ENCODE measurements around the gene TNS2.

TNS2 gene

GRCh38 chr12:53055471-53056266 is 5.8 kb downstream of the TNS2 start:
- Histone ChIP-seq H3K4me2 (ENCODE audit: insufficient read depth, low read length, poor library complexity, severe bottlenecking) (no peak overlapping the region), H2AK5ac (ENCODE audit: low read depth, low read length) (peak overlapping the region; percentile 48), H3K36me3 (replicated peaks in 1 of 2; ENCODE audit: control insufficient read depth in 2 of 2, insufficient read depth in 2 of 2, low read length in 2 of 2) (no peaks in the 10 kb centered on the region), H3K27me3 (ENCODE audit: control insufficient read depth in 3 of 3, insufficient read depth in 3 of 3, low read depth in 1 of 3, low read length in 3 of 3) (no peaks in the 10 kb centered on the region), H4K91ac (ENCODE audit: low read depth, low read length, poor library complexity) (no peak overlapping the region), H3K4ac (ENCODE audit: low read length) (no peak overlapping the region), H3K4me1 (ENCODE audit: control insufficient read depth in 2 of 2, insufficient read depth in 1 of 2, low read depth in 1 of 2, low read length in 2 of 2) (peaks cover 12 to 14% of the 10 kb centered on the region in 2 donors), H2BK15ac (ENCODE audit: low read length) (no peak overlapping the region), H2BK5ac (ENCODE audit: low read length) (no peak overlapping the region), H3K9me3 (replicated peaks in 1 of 2; ENCODE audit: control insufficient read depth in 2 of 2, insufficient read depth in 1 of 2, low read depth in 1 of 2, low read length in 2 of 2) (no peaks in the 10 kb centered on the region), H3K9ac (ENCODE audit: low read depth, low read length, poor library complexity) (no peak overlapping the region), H3K27ac (replicated peaks; ENCODE audit: low read length) (no peak overlapping the region), H2BK120ac (ENCODE audit: low read depth, low read length) (no peak overlapping the region), H3K14ac (ENCODE audit: low read length) (no peak overlapping the region), H3K4me3 (ENCODE audit: low read length in 2 of 2) (no peak overlapping the region), H3K23ac (ENCODE audit: low read depth, low read length, poor library complexity) (no peak overlapping the region), H3K18ac (ENCODE audit: low read length) (no peak overlapping the region), H2BK12ac (ENCODE audit: low read length) (peak overlapping the region; percentile 82), H2AFZ (ENCODE audit: low read length) (no peak overlapping the region), H4K8ac (ENCODE audit: low read depth, low read length) (no peak overlapping the region), H3K79me1 (ENCODE audit: low read depth, low read length) (no peaks in the 10 kb centered on the region)
- no CpG with 5 or more reads among the region's 15 CpGs for WGBS, 2 donors (ENCODE audit: extremely low coverage in 2 of 2, insufficient read length in 2 of 2, insufficient replicate concordance in 1 of 2)
- DNase-seq (ENCODE audit: low spot score), result no peak

GRCh38 chr12:53056296-53056695 is 6.4 kb downstream of the TNS2 start:
- Histone ChIP-seq H3K27me3 (ENCODE audit: control insufficient read depth in 3 of 3, insufficient read depth in 3 of 3, low read depth in 1 of 3, low read length in 3 of 3) (no peaks in the 10 kb centered on the region), H2AFZ (ENCODE audit: low read length) (no peak overlapping the region), H2BK5ac (ENCODE audit: low read length) (no peak overlapping the region), H3K9ac (ENCODE audit: low read depth, low read length, poor library complexity) (no peak overlapping the region), H2AK5ac (ENCODE audit: low read depth, low read length) (no peak overlapping the region), H3K14ac (ENCODE audit: low read length) (no peak overlapping the region), H3K4me2 (ENCODE audit: insufficient read depth, low read length, poor library complexity, severe bottlenecking) (no peak overlapping the region), H2BK15ac (ENCODE audit: low read length) (no peak overlapping the region), H4K91ac (ENCODE audit: low read depth, low read length, poor library complexity) (no peak overlapping the region), H2BK12ac (ENCODE audit: low read length) (no peak overlapping the region), H3K9me3 (replicated peaks in 1 of 2; ENCODE audit: control insufficient read depth in 2 of 2, insufficient read depth in 1 of 2, low read depth in 1 of 2, low read length in 2 of 2) (no peaks in the 10 kb centered on the region), H4K8ac (ENCODE audit: low read depth, low read length) (no peak overlapping the region), H3K18ac (ENCODE audit: low read length) (no peak overlapping the region), H3K79me1 (ENCODE audit: low read depth, low read length) (no peaks in the 10 kb centered on the region), H3K4ac (ENCODE audit: low read length) (no peak overlapping the region), H3K4me3 (ENCODE audit: low read length in 2 of 2) (no peak overlapping the region), H3K23ac (ENCODE audit: low read depth, low read length, poor library complexity) (no peak overlapping the region), H2BK120ac (ENCODE audit: low read depth, low read length) (no peak overlapping the region), H3K4me1 (ENCODE audit: control insufficient read depth in 2 of 2, insufficient read depth in 1 of 2, low read depth in 1 of 2, low read length in 2 of 2) (peaks cover 5 to 8% of the 10 kb centered on the region in 2 donors), H3K36me3 (replicated peaks in 1 of 2; ENCODE audit: control insufficient read depth in 2 of 2, insufficient read depth in 2 of 2, low read length in 2 of 2) (no peaks in the 10 kb centered on the region), H3K27ac (replicated peaks; ENCODE audit: low read length) (no peak overlapping the region)
- no peak for DNase-seq (ENCODE audit: low spot score)
- WGBS, 2 donors (ENCODE audit: extremely low coverage in 2 of 2, insufficient read length in 2 of 2, insufficient replicate concordance in 1 of 2), result no CpG with 5 or more reads among the region's 5 CpGs

DNA sequence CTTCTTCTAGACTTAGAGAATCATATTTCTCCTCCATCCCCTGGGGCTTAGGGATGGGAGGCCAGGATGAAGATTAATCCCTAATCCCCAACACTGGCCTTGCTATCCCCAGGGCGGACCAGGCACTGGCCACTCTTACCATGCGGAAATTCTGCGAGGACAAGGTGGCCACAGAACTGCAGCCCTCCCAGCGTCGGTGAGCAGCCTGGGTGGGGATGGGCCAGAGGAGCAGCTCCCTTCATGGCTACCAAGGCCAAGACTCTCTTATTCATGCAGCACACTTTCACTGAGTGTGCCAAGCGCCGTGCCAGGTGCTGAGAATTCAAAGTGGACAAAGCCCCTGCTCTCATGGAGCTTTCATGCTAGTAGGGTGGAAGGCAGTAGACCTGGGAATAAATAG is 7.0 kb downstream of the TNS2 start:
- no CpG with 5 or more reads among the region's 7 CpGs for WGBS, 2 donors (ENCODE audit: extremely low coverage in 2 of 2, insufficient read length in 2 of 2, insufficient replicate concordance in 1 of 2)
- no peak overlapping the region for H3K14ac ChIP-seq (ENCODE audit: low read length)
- H3K79me1 ChIP-seq (ENCODE audit: low read depth, low read length), result no peaks in the 10 kb centered on the region
- no peaks in the 10 kb centered on the region for H3K36me3 ChIP-seq (replicated peaks in 1 of 2; ENCODE audit: control insufficient read depth in 2 of 2, insufficient read depth in 2 of 2, low read length in 2 of 2)
- H3K4me1 ChIP-seq (ENCODE audit: control insufficient read depth in 2 of 2, insufficient read depth in 1 of 2, low read depth in 1 of 2, low read length in 2 of 2), result peaks cover 0 to 6% of the 10 kb centered on the region in 2 donors
- H3K27ac ChIP-seq (replicated peaks; ENCODE audit: low read length), result no peak overlapping the region
- H3K9me3 ChIP-seq (replicated peaks in 1 of 2; ENCODE audit: control insufficient read depth in 2 of 2, insufficient read depth in 1 of 2, low read depth in 1 of 2, low read length in 2 of 2), result no peaks in the 10 kb centered on the region
- no peak overlapping the region for H3K18ac ChIP-seq (ENCODE audit: low read length)
- no peak overlapping the region for H3K4me2 ChIP-seq (ENCODE audit: insufficient read depth, low read length, poor library complexity, severe bottlenecking)
- no peak overlapping the region for H2BK120ac ChIP-seq (ENCODE audit: low read depth, low read length)
- H3K27me3 ChIP-seq (ENCODE audit: control insufficient read depth in 3 of 3, insufficient read depth in 3 of 3, low read depth in 1 of 3, low read length in 3 of 3), result no peaks in the 10 kb centered on the region
- H2BK15ac ChIP-seq (ENCODE audit: low read length), result no peak overlapping the region
- no peak overlapping the region for H3K9ac ChIP-seq (ENCODE audit: low read depth, low read length, poor library complexity)
- no peak overlapping the region for H3K4ac ChIP-seq (ENCODE audit: low read length)
- H3K4me3 ChIP-seq (ENCODE audit: low read length in 2 of 2), result no peak overlapping the region
- DNase-seq (ENCODE audit: low spot score), result no peak
- no peak overlapping the region for H4K91ac ChIP-seq (ENCODE audit: low read depth, low read length, poor library complexity)
- no peak overlapping the region for H4K8ac ChIP-seq (ENCODE audit: low read depth, low read length)
- no peak overlapping the region for H2AK5ac ChIP-seq (ENCODE audit: low read depth, low read length)
- no peak overlapping the region for H3K23ac ChIP-seq (ENCODE audit: low read depth, low read length, poor library complexity)
- no peak overlapping the region for H2BK5ac ChIP-seq (ENCODE audit: low read length)
- no peak overlapping the region for H2AFZ ChIP-seq (ENCODE audit: low read length)
- H2BK12ac ChIP-seq (ENCODE audit: low read length), result no peak overlapping the region

- DNase-seq (ENCODE audit: low spot score), result no peak
- H2AK5ac ChIP-seq (ENCODE audit: low read depth, low read length), result peak overlapping the region; percentile 39
- no peak overlapping the region for H3K4me3 ChIP-seq (ENCODE audit: low read length in 2 of 2)
- H3K4ac ChIP-seq (ENCODE audit: low read length), result no peak overlapping the region
- H3K36me3 ChIP-seq (replicated peaks in 1 of 2; ENCODE audit: control insufficient read depth in 2 of 2, insufficient read depth in 2 of 2, low read length in 2 of 2), result no peaks in the 10 kb centered on the region
- no peak overlapping the region for H4K91ac ChIP-seq (ENCODE audit: low read depth, low read length, poor library complexity)
- peak overlapping the region; percentile 62 for H2BK15ac ChIP-seq (ENCODE audit: low read length)
- WGBS, 2 donors (ENCODE audit: extremely low coverage in 2 of 2, insufficient read length in 2 of 2, insufficient replicate concordance in 1 of 2), result no CpG with 5 or more reads among the region's 13 CpGs
- no peak overlapping the region for H2BK12ac ChIP-seq (ENCODE audit: low read length)
- H3K9me3 ChIP-seq (replicated peaks in 1 of 2; ENCODE audit: control insufficient read depth in 2 of 2, insufficient read depth in 1 of 2, low read depth in 1 of 2, low read length in 2 of 2), result no peaks in the 10 kb centered on the region
- no peak overlapping the region for H4K8ac ChIP-seq (ENCODE audit: low read depth, low read length)
- no peak overlapping the region for H3K27ac ChIP-seq (replicated peaks; ENCODE audit: low read length)
- no peak overlapping the region for H3K14ac ChIP-seq (ENCODE audit: low read length)
- H3K9ac ChIP-seq (ENCODE audit: low read depth, low read length, poor library complexity), result peak overlapping the region; percentile 13
- no peaks in the 10 kb centered on the region for H3K27me3 ChIP-seq (ENCODE audit: control insufficient read depth in 3 of 3, insufficient read depth in 3 of 3, low read depth in 1 of 3, low read length in 3 of 3)
- peaks cover 0 to 6% of the 10 kb centered on the region in 2 donors for H3K4me1 ChIP-seq (ENCODE audit: control insufficient read depth in 2 of 2, insufficient read depth in 1 of 2, low read depth in 1 of 2, low read length in 2 of 2)
- H3K4me2 ChIP-seq (ENCODE audit: insufficient read depth, low read length, poor library complexity, severe bottlenecking), result no peak overlapping the region
- H2BK5ac ChIP-seq (ENCODE audit: low read length), result no peak overlapping the region
- H3K79me1 ChIP-seq (ENCODE audit: low read depth, low read length), result no peaks in the 10 kb centered on the region
- H2AFZ ChIP-seq (ENCODE audit: low read length), result no peak overlapping the region
- H3K23ac ChIP-seq (ENCODE audit: low read depth, low read length, poor library complexity), result peak overlapping the region; percentile 34
- no peak overlapping the region for H2BK120ac ChIP-seq (ENCODE audit: low read depth, low read length)
- H3K18ac ChIP-seq (ENCODE audit: low read length), result peak overlapping the region; percentile 41
Measured at GRCh38 chr12:53057816-53058500, 8.1 kb downstream of the TNS2 start.
